ENCODE results near the gene ELAC2.

DNA sequence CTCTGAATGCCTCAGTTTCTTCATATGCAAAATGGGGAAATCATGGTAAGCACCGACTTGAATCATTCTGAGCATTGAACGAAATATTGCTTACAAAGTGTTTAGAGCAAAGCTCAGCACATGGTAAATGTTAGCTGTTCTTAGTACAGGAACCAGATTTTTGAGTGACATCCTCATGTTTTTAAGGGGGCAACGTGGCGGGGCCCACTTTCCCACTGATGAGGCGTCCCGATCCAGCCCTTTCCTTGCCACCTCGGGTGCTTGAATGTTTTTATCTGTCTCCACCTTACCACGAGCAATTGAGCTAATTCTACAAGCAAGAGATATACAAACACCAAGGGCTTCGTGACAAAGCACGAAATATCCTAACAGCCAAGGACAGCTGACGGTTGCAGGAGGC lies 49.9 kb downstream of the ELAC2 start:
- no peak for TF ChIP-seq CTCF (optimal IDR thresholded peaks at IDR 0.05 in 1 of 3, IDR thresholded peaks at IDR 0.05 in 1 of 3, conservative IDR thresholded peaks at IDR 0.05 in 1 of 3; ENCODE audit: extremely low read depth in 1 of 3, insufficient read depth in 2 of 3, low read length in 3 of 3)
- no peak for TF ChIP-seq EZH2 (IDR thresholded peaks at IDR 0.05; ENCODE audit: low read length)
